Suprapubic skin (tissue), 3 donors: Measurements from ENCODE around the gene PTPRZ1.

Source experiments
- CTCF ChIP-seq, 2 donors: fragments of 200-600 bp in 1 of 2; fragments of 450-650 bp in 1 of 2; sonication (generic) in 1 of 2; IDR thresholded peaks; one replicate each; pipeline ENCODE4 v1.5.1; 2016 to 2019; ENCODE audit warnings: antibody characterized with exemption in 2 of 2, mild to moderate bottlenecking in 1 of 2, moderate library complexity in 1 of 2
- EP300 ChIP-seq: sonication (generic); formaldehyde crosslinking; IDR thresholded peaks from one replicate; pipeline ENCODE4 v1.6.1; 2017; ENCODE audit warnings: antibody characterized with exemption

DNA sequence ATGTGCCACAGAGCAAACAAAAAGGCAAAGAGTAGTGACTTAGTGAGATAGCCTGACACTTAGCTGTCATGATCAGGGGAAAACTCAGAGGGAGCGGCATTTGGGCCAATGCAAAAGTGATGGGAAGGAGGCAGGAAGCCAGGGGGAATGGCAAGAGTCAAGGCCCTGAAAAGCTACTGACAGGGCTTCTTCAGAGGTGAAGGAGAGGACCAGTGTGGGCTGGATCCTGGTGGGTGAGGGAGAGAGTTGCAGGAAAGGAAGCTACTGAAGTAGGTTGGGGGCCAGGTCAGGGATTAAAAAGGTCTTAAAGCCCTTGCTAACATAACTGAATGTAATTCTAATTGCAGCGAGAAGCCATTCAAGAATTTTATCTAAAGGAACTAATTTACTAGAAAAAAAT, 154.1 kb downstream of the PTPRZ1 start:
- TF ChIP-seq CTCF (IDR thresholded peaks at IDR 0.05), result no peak
- TF ChIP-seq EP300, result no peak
